Gastroesophageal sphincter (tissue), 4 donors: ENCODE data around the gene ADAMTS7. TPM values are rescaled to one million over a fixed set of nuclear protein-coding genes. Genes with fewer than 3 reads are reported as not detected.
A peak's percentile ranks its signal among the peaks of the same experiment; 100 is the strongest.
"Not testable (repeated sequence)": the region's sequence is repeated elsewhere in the genome, so short reads cannot be mapped to it uniquely, and the experiment has no call there.

Experiments used
- ATAC-seq: fragments of 150-250 bp; one replicate; pipeline ENCODE4 v1.9.1; 2016; ENCODE audit warnings: mild to moderate bottlenecking, moderate library complexity
- H3K27ac ChIP-seq, 4 donors: fragments of 200-600 bp; sonication (generic) in 3 of 4; 1 replicate in 3 of 4; 2 replicates in 1 of 4; pipeline ENCODE4 v1.5.1; 2016 to 2019
- H3K27me3 ChIP-seq: fragments of 200-600 bp; sonication (generic); one replicate; pipeline ENCODE4 v1.5.1; 2019
- H3K36me3 ChIP-seq, 2 donors: fragments of 200-600 bp; sonication (generic); one replicate each; pipeline ENCODE4 v1.5.1; 2019; ENCODE audit warnings: control low read depth in 1 of 2
- H3K4me1 ChIP-seq, 3 donors: fragments of 200-600 bp; sonication (generic); 1 replicate in 2 of 3; 2 replicates in 1 of 3; pipeline ENCODE4 v1.5.1; 2016 to 2019; ENCODE audit warnings: control low read depth in 2 of 3
- H3K4me3 ChIP-seq, 2 donors: fragments of 200-600 bp; sonication (generic); one replicate each; pipeline ENCODE4 v1.5.1; 2019; ENCODE audit warnings: mild to moderate bottlenecking in 1 of 2, moderate library complexity in 1 of 2
- H3K9me3 ChIP-seq, 3 donors: fragments of 200-600 bp; sonication (generic); one replicate each; pipeline ENCODE4 v1.5.1; 2017 to 2019; ENCODE audit warnings: control low read depth in 2 of 3
- EP300 ChIP-seq: sonication (generic); formaldehyde crosslinking; IDR thresholded peaks from one replicate; pipeline ENCODE4 v1.6.1; 2017; ENCODE audit warnings: antibody characterized with exemption, mild to moderate bottlenecking
- POLR2A ChIP-seq, 2 donors: fragments of 450-650 bp; IDR thresholded peaks; one replicate each; pipeline ENCODE4 v1.6.1; 2017; ENCODE audit warnings: antibody characterized with exemption in 2 of 2, mild to moderate bottlenecking in 2 of 2, moderate library complexity in 1 of 2
- POLR2AphosphoS5 ChIP-seq: sonication (generic); formaldehyde crosslinking; IDR thresholded peaks from one replicate; pipeline ENCODE4 v1.6.1; 2017; ENCODE audit warnings: antibody characterized with exemption
- WGBS, 2 donors: methylation state at CpG; one replicate each; pipeline ENCODE4 v1.1.5; 2018; ENCODE audit warnings: low coverage in 1 of 2; 5-methylcytosine and 5-hydroxymethylcytosine counted together
- total RNA-seq, 4 donors: library from RNA; depleted of rRNA; stranded (reverse); fragments of >200 nt; gene quantifications; one replicate each; pipeline ENCODE4 v1.1.0, GENCODE V29; 2016
- TF ChIP-seq, protein P1 (sequence below), 4 experiments: fragments of 200-600 bp in 2 of 4; fragments of 450-650 bp in 2 of 4; sonication (generic) in 1 of 4; IDR thresholded peaks; one replicate each; pipeline ENCODE4 v1.5.1; 2017 to 2019; ENCODE audit warnings: antibody characterized with exemption in 4 of 4, mild to moderate bottlenecking in 2 of 4, moderate library complexity in 2 of 4

The ADAMTS7 gene
- total RNA-seq, 4 donors from 2014 or later, result 2.6 to 9.7 (median 4.4) TPM

DNA sequence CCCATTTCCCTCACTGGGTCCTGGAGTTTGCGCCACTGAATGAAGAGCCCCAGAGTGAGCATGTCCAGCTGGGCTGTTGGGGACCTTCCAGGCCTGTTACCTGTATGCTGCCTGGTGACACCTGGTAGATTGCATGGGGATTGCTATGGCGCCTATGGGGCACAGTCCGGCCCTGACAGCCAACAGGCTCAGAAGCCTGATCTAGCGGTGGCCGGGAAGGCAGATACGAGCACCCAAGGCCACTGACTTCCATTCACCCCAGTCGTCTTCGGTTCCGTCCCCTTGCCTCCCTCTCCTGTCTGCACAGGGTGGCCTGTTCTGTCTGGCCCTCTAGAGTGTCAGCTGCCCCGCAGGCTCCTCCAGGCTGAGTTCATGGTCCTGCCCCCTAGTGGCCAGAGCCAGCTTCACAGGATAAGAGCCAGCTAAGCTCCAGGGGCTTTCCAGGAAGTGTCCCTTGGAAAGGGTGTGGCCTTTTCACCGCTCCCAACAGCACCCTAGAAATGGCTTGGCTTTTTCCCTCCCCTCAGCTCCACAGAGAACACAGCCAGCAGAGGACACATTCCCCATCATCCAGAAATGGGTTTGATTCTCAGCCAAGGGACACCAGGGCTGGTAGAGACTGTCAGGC is 73.2 kb downstream of the ADAMTS7 start:
- H3K9me3 ChIP-seq, H3K4me3 ChIP-seq, H3K4me1 ChIP-seq, H3K27me3 ChIP-seq, ATAC-seq, H3K36me3 ChIP-seq, H3K27ac ChIP-seq: not testable (repeated sequence)
- 40% methylated on average over 1 of the region's 11 CpGs; no CpG with 5 or more reads in 1 of the 2 donors for WGBS, 2 donors
- TF ChIP-seq, protein P1, sequence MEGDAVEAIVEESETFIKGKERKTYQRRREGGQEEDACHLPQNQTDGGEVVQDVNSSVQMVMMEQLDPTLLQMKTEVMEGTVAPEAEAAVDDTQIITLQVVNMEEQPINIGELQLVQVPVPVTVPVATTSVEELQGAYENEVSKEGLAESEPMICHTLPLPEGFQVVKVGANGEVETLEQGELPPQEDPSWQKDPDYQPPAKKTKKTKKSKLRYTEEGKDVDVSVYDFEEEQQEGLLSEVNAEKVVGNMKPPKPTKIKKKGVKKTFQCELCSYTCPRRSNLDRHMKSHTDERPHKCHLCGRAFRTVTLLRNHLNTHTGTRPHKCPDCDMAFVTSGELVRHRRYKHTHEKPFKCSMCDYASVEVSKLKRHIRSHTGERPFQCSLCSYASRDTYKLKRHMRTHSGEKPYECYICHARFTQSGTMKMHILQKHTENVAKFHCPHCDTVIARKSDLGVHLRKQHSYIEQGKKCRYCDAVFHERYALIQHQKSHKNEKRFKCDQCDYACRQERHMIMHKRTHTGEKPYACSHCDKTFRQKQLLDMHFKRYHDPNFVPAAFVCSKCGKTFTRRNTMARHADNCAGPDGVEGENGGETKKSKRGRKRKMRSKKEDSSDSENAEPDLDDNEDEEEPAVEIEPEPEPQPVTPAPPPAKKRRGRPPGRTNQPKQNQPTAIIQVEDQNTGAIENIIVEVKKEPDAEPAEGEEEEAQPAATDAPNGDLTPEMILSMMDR (IDR thresholded peaks at IDR 0.05), result peak in 1 of 4 experiments; percentile 61

DNA sequence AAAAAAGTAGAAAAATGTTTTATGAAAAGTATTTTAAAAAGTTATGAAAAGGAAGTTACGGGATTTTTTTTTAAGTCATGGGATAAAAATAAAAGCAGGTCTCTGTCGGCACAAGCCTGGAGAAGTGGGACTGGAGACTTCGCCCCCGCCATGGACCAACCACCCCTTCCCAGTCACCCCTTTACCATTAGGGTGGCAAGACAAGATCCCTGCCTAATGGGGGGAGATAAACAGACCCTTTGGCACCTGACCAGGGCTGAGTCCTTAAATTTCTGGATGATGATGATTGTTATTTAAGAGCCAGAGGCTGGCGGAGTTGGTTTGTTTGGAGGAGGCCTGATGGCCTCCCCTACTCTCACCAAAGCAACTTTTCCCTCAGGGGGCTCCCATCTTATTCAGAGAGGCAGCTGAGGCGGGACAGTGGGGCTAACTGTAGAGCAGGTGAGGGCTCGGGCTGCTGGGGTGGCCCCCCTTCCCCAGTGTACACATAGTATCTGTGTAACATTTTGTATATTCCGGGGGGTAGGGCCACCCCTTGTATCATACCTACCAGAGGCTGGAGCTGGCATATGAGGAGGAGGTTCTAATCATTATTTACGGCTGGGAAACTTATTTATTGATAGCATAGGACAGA is 74.0 kb downstream of the ADAMTS7 start:
- H3K9me3 ChIP-seq, result no peaks in the 10 kb centered on the region
- ATAC-seq, result no peak
- TF ChIP-seq, protein P1 (IDR thresholded peaks at IDR 0.05), result no peak
- TF ChIP-seq EP300 (no peak), POLR2AphosphoS5 (no peak), POLR2A (IDR thresholded peaks at IDR 0.05) (no peak)
- H3K4me1 ChIP-seq, result no peaks in the 10 kb centered on the region
- H3K4me3 ChIP-seq, result no peak overlapping the region
- H3K27me3 ChIP-seq, result peaks cover 7% of the 10 kb centered on the region
- H3K36me3 ChIP-seq, result no peaks in the 10 kb centered on the region
- 78 to 79% methylated on average over 5 to 6 of the region's 9 CpGs for WGBS, 2 donors
- no peak overlapping the region for H3K27ac ChIP-seq

GRCh38 chr15:78736286-78736685 is 75.0 kb downstream of the ADAMTS7 start:
- H3K9me3 ChIP-seq, result not testable (repeated sequence)
- 62% methylated on average over 4 of the region's 4 CpGs; no CpG with 5 or more reads in 1 of the 2 donors for WGBS, 2 donors

GRCh38 chr15:78734451-78735064 is 76.7 kb downstream of the ADAMTS7 start:
- 75 to 84% methylated on average over 3 to 6 of the region's 8 CpGs for WGBS, 2 donors

More at GRCh38 chr15:78736286-78736685, 75.0 kb downstream of the ADAMTS7 start:
- not testable (repeated sequence) for ATAC-seq, H3K27me3 ChIP-seq, H3K36me3 ChIP-seq, H3K4me1 ChIP-seq, H3K4me3 ChIP-seq, H3K27ac ChIP-seq

GRCh38 chr15:78732634-78733033 is 78.6 kb downstream of the ADAMTS7 start:
- TF ChIP-seq POLR2A (IDR thresholded peaks at IDR 0.05) (no peak), EP300 (no peak), POLR2AphosphoS5 (no peak)
- TF ChIP-seq, protein P1 (IDR thresholded peaks at IDR 0.05), result no peak
- no peak overlapping the region for H3K4me3 ChIP-seq
- no peak for ATAC-seq
- H3K27ac ChIP-seq, result no peak overlapping the region
- no peaks in the 10 kb centered on the region for H3K27me3 ChIP-seq
- no peaks in the 10 kb centered on the region for H3K36me3 ChIP-seq
- no peaks in the 10 kb centered on the region for H3K9me3 ChIP-seq
- no peaks in the 10 kb centered on the region for H3K4me1 ChIP-seq
- WGBS, 2 donors, result no CpG with 5 or more reads among the region's 2 CpGs

More at GRCh38 chr15:78734451-78735064, 76.7 kb downstream of the ADAMTS7 start:
- Histone ChIP-seq H3K36me3 (no peaks in the 10 kb centered on the region), H3K9me3 (no peaks in the 10 kb centered on the region), H3K4me1 (no peaks in the 10 kb centered on the region), H3K27me3 (peaks cover 5% of the 10 kb centered on the region), H3K27ac (no peak overlapping the region), H3K4me3 (no peak overlapping the region)
- no peak for TF ChIP-seq POLR2A (IDR thresholded peaks at IDR 0.05)
- no peak for TF ChIP-seq EP300
- no peak for ATAC-seq

DNA sequence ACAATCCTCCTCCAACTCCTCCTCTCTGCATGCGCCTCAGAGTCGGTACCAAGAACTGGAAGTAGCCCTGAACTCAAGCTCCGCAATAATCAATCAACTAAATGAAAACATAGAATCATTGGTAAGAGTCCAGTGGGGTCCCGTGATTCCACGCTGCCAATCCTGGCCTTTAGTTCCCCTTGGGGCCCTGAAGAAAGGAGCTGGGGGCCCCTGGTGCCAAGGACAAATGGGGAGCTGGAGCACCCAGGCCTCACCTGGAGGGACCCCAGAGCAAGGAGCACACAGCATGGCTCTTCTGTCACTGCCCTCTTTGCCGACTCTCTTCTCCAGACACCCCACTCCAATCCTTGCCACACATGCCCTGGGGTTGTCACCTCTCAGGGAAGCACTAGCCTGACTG is 80.3 kb downstream of the ADAMTS7 start:
- WGBS, 2 donors, result 81% methylated on average over 5 of the region's 6 CpGs; no CpG with 5 or more reads in 1 of the 2 donors
- Histone ChIP-seq H3K27ac (no peak overlapping the region), H3K9me3 (no peaks in the 10 kb centered on the region), H3K27me3 (no peaks in the 10 kb centered on the region), H3K4me1 (no peaks in the 10 kb centered on the region), H3K4me3 (no peak overlapping the region), H3K36me3 (no peaks in the 10 kb centered on the region)
- TF ChIP-seq EP300, result no peak
- TF ChIP-seq POLR2A (IDR thresholded peaks at IDR 0.05), result no peak
- TF ChIP-seq, protein P1 (IDR thresholded peaks at IDR 0.05), result no peak
- TF ChIP-seq POLR2AphosphoS5, result no peak
- no peak for ATAC-seq

DNA sequence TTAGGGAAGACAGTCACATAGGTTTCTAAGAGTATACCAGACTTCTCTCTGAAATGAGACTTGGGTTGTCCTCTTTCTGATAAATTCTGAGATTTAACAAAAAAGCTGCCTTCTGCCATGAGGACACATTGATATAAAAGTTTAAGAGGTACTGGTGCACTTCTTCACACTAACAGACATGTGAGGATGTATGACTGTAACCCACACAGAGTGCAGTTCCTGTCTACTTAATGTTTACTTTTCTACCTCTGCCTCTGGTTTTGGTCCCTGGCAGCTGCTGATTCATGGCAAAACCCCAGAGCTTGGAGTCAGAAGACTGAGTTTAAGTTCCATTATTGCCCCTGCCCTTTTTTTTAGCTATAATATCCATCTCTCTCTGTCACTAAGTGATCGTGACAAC is 82.8 kb downstream of the ADAMTS7 start:
- not testable (repeated sequence) for H3K9me3 ChIP-seq, H3K4me1 ChIP-seq, H3K36me3 ChIP-seq, H3K27ac ChIP-seq, ATAC-seq, H3K4me3 ChIP-seq, H3K27me3 ChIP-seq
- 13 to 31% methylated on average over 1 of the region's 1 CpG for WGBS, 2 donors
